ENCODE data around the gene TMEM187. TPM values are rescaled to one million over a fixed set of nuclear protein-coding genes. Genes with fewer than 3 reads are reported as not detected.
A peak's percentile ranks its signal among the peaks of the same experiment; 100 is the strongest.

TMEM187 gene
- total and polyA plus RNA-seq, 2 donors from 2014 or later = 9.6 to 12.4 TPM

GRCh38 chrX:153926552-153926857 lies 46.0 kb upstream of the TMEM187 start:
- Histone ChIP-seq H3K36me3 (ENCODE audit: control insufficient read depth in 2 of 3, insufficient read depth in 3 of 3, low read length in 3 of 3) (peaks cover 0 to 2% (median 0%) of the 10 kb centered on the region in 3 donors), H3K4me1 (ENCODE audit: control insufficient read depth in 2 of 3, insufficient read depth in 2 of 3, low read depth in 1 of 3, low read length in 3 of 3) (peaks cover 0 to 22% (median 7%) of the 10 kb centered on the region in 3 donors), H3K27me3 (ENCODE audit: control insufficient read depth, insufficient read depth, low read length) (no peaks in the 10 kb centered on the region), H3K9me3 (ENCODE audit: control insufficient read depth in 2 of 3, insufficient read depth in 1 of 3, low read length in 3 of 3) (no peaks in the 10 kb centered on the region), H3K4me3 (ENCODE audit: low read length in 3 of 3) (no peak overlapping the region), H3K27ac (ENCODE audit: low read depth in 2 of 2, low read length in 2 of 2) (peak overlapping the region; percentile 96 to 97), H3K9ac (ENCODE audit: low read length in 3 of 3) (no peak overlapping the region)
- no peak for DNase-seq
- no peak for FAIRE-seq
- TF ChIP-seq CTCF (IDR thresholded peaks at IDR 0.05; ENCODE audit: borderline replicate concordance, extremely low read depth, insufficient read depth) = no peak
- intact Hi-C loops (cut with DNase I) = no loop called here

DNA sequence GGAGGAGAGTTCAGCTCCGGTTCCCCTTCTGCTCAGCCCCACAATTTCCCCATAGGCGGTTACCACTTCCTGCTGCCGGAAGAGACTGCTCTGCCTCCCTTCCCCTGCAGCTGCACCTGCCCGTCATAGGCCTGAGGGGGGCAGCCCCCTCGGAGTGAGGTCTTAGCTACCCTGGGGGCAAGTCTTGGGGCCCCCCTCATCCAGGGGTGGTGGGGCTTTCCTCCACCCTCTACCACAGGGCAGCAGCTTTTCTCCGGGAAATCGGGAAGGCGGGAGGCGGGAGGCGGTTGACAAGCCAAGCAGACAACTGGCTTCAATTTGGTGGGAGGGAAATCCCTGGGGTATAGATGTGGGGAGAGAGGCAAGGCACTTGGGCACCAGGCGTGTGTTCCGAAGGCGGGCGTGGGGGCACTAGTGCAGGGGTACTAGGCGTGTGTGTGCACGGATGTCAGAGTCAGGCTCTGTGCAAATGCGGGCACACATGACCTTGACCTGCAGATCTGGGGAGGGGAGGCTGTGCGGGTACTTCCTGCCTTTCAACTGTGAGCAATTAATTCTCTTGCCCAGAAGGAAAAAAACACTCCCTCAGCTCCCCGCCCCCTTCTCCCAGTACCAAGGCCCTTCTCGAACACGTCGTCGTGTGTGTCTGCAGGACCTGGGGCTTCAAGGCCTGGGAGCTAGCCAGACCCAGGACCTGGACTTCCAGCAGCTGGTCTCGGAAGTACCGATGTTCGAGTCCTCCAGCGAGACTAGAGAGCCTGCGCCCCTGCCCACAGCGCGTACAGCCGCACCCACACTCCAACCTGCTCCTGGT lies 45.5 kb upstream of the TMEM187 start:
- H3K4me3 ChIP-seq (ENCODE audit: low read length in 3 of 3) = peak overlapping the region; percentile 57 to 71 (median 61)
- H3K9ac ChIP-seq (ENCODE audit: low read length in 3 of 3) = peak overlapping the region in 2 of 3 donors; percentile 79 to 86
- no peaks in the 10 kb centered on the region for H3K9me3 ChIP-seq (ENCODE audit: control insufficient read depth in 2 of 3, insufficient read depth in 1 of 3, low read length in 3 of 3)
- FAIRE-seq = no peak
- TF ChIP-seq CTCF (IDR thresholded peaks at IDR 0.05; ENCODE audit: borderline replicate concordance, extremely low read depth, insufficient read depth) = no peak
- H3K27ac ChIP-seq (ENCODE audit: low read depth in 2 of 2, low read length in 2 of 2) = peak overlapping the region; percentile 96 to 97
- peaks cover 0 to 20% (median 7%) of the 10 kb centered on the region in 3 donors for H3K4me1 ChIP-seq (ENCODE audit: control insufficient read depth in 2 of 3, insufficient read depth in 2 of 3, low read depth in 1 of 3, low read length in 3 of 3)
- H3K27me3 ChIP-seq (ENCODE audit: control insufficient read depth, insufficient read depth, low read length) = no peaks in the 10 kb centered on the region
- intact Hi-C loops (cut with DNase I) = no loop called here
- DNase-seq = peak; percentile 55 to 85 (median 75)
- peaks cover 0 to 2% (median 0%) of the 10 kb centered on the region in 3 donors for H3K36me3 ChIP-seq (ENCODE audit: control insufficient read depth in 2 of 3, insufficient read depth in 3 of 3, low read length in 3 of 3)

GRCh38 chrX:153927672-153927921 lies 45.0 kb upstream of the TMEM187 start:
- intact Hi-C loops (cut with DNase I) = no loop called here
- DNase-seq = peak in 1 of 5 donors; percentile 41
- H3K9ac ChIP-seq (ENCODE audit: low read length in 3 of 3) = peak overlapping the region in 2 of 3 donors; percentile 79 to 86
- H3K36me3 ChIP-seq (ENCODE audit: control insufficient read depth in 2 of 3, insufficient read depth in 3 of 3, low read length in 3 of 3) = peaks cover 0 to 2% (median 0%) of the 10 kb centered on the region in 3 donors
- H3K27me3 ChIP-seq (ENCODE audit: control insufficient read depth, insufficient read depth, low read length) = no peaks in the 10 kb centered on the region
- H3K9me3 ChIP-seq (ENCODE audit: control insufficient read depth in 2 of 3, insufficient read depth in 1 of 3, low read length in 3 of 3) = no peaks in the 10 kb centered on the region
- H3K4me1 ChIP-seq (ENCODE audit: control insufficient read depth in 2 of 3, insufficient read depth in 2 of 3, low read depth in 1 of 3, low read length in 3 of 3) = peaks cover 0 to 20% (median 7%) of the 10 kb centered on the region in 3 donors
- no peak for TF ChIP-seq CTCF (IDR thresholded peaks at IDR 0.05; ENCODE audit: borderline replicate concordance, extremely low read depth, insufficient read depth)
- H3K27ac ChIP-seq (ENCODE audit: low read depth in 2 of 2, low read length in 2 of 2) = peak overlapping the region; percentile 96 to 97
- H3K4me3 ChIP-seq (ENCODE audit: low read length in 3 of 3) = peak overlapping the region; percentile 57 to 71 (median 61)
- no peak for FAIRE-seq

Data from kidney (tissue), 14 donors.